ENCODE results near the gene KCNJ4.

KCNJ4 gene

DNA sequence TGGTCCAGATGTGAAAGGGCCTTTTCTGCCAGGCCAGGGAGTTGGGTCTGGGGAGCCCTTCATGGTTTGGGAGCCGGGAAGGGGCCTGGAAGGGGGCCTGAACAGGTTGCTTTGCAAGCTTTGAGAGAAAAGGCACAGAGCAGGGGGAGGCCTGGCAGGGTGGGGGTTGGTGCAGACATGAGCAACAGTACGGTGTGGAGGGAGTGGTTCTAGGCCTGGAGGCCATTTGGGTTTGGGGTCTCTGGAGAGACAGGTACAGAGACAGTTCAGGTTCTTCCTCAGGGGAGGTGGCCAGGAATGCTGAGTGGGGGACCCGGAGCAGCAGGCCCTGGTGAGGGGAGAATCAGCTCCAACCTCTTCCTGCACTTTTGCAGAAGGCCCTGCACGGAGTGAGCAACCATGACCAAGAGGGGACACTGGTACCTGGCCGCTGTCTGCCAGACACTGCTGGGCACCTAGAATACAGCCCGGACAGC lies 14.3 kb upstream of the KCNJ4 start:
- Histone ChIP-seq H3K9ac (ENCODE audit: low read depth, low read length) (no peak overlapping the region), H3K4me1 (ENCODE audit: insufficient read depth, low read length) (no peaks in the 10 kb centered on the region), H4K20me1 (ENCODE audit: insufficient read depth, low read length) (peaks cover 7% of the 10 kb centered on the region; the same call in 1 of the 2 replicates), H3K9me3 (ENCODE audit: insufficient read depth, low read length, severe bottlenecking) (no peaks in the 10 kb centered on the region), H3K79me2 (ENCODE audit: insufficient read depth, low read length) (no peaks in the 10 kb centered on the region), H3K27ac (ENCODE audit: low read length) (no peak overlapping the region), H3K4me3 (ENCODE audit: low read depth in 1 of 2, low read length in 2 of 2) (no peak overlapping the region), H2AFZ (ENCODE audit: low read depth, low read length) (no peak overlapping the region), H3K36me3 (ENCODE audit: insufficient read depth, low read length) (no peaks in the 10 kb centered on the region), H3K27me3 (ENCODE audit: insufficient read depth, low read length, poor library complexity) (peaks cover 27% of the 10 kb centered on the region), H3K4me2 (ENCODE audit: insufficient read depth, low read length) (no peak overlapping the region)
- no peak for TF ChIP-seq EZH2 (IDR thresholded peaks at IDR 0.05; ENCODE audit: borderline replicate concordance, low read depth, low read length, severe bottlenecking)
- TF ChIP-seq, protein P1, sequence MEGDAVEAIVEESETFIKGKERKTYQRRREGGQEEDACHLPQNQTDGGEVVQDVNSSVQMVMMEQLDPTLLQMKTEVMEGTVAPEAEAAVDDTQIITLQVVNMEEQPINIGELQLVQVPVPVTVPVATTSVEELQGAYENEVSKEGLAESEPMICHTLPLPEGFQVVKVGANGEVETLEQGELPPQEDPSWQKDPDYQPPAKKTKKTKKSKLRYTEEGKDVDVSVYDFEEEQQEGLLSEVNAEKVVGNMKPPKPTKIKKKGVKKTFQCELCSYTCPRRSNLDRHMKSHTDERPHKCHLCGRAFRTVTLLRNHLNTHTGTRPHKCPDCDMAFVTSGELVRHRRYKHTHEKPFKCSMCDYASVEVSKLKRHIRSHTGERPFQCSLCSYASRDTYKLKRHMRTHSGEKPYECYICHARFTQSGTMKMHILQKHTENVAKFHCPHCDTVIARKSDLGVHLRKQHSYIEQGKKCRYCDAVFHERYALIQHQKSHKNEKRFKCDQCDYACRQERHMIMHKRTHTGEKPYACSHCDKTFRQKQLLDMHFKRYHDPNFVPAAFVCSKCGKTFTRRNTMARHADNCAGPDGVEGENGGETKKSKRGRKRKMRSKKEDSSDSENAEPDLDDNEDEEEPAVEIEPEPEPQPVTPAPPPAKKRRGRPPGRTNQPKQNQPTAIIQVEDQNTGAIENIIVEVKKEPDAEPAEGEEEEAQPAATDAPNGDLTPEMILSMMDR (IDR thresholded peaks at IDR 0.05; ENCODE audit: borderline replicate concordance, extremely low read depth, low read length, poor library complexity, severe bottlenecking): no peak
- ATAC-seq (ENCODE audit: insufficient read depth, low read depth): no peak
- DNase-seq: no peak

DNA sequence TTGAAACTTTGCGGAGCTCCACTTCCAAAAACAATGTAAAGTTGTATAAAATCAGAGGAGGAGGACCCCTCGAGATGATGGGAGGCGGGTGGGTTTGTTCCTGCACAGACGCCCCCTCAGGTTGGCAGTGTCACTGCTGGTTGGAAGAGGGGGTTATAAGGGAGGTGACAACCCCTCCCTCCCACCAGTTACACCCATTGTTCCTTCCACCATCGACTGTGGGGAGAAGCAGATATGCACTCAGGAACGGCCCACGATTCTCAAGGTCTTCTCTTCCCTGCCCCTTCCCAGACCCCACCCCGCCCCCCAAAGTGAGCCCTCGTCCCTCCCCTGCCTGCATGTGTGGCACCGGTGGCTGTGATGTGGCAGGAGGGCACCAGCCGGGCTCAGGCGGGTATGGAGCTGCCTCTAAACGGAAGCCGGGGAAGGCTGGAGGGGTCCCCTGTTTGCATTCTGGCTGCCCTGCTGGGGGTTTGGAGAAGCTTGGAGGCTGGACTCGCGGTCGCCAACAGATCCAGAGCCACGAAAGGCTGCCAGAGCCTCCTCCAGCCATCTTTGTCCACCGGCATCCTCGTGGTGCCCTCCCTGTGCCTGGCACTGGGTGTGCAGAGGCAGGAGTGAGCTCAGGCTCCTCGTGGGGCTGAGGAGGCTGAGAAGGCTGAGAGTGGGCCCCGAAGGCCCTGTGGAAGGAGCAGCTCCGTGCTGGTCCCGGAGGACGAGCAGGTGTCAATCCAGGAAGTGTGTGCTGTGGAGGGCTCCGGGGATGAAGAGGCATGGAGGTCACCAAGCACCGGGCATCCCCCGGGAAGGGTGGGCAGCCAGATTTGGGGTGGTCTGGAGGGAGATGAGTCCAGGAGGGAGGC lies 13.7 kb upstream of the KCNJ4 start:
- Histone ChIP-seq H2AFZ (ENCODE audit: low read depth, low read length) (no peak overlapping the region), H3K4me2 (ENCODE audit: insufficient read depth, low read length) (no peak overlapping the region), H4K20me1 (ENCODE audit: insufficient read depth, low read length) (peaks cover 7% of the 10 kb centered on the region; the same call in 1 of the 2 replicates), H3K27me3 (ENCODE audit: insufficient read depth, low read length, poor library complexity) (peaks cover 31% of the 10 kb centered on the region), H3K79me2 (ENCODE audit: insufficient read depth, low read length) (no peaks in the 10 kb centered on the region), H3K9ac (ENCODE audit: low read depth, low read length) (no peak overlapping the region), H3K4me3 (ENCODE audit: low read depth in 1 of 2, low read length in 2 of 2) (no peak overlapping the region), H3K36me3 (ENCODE audit: insufficient read depth, low read length) (no peaks in the 10 kb centered on the region), H3K27ac (ENCODE audit: low read length) (no peak overlapping the region), H3K9me3 (ENCODE audit: insufficient read depth, low read length, severe bottlenecking) (no peaks in the 10 kb centered on the region), H3K4me1 (ENCODE audit: insufficient read depth, low read length) (no peaks in the 10 kb centered on the region)
- TF ChIP-seq, protein P1 (IDR thresholded peaks at IDR 0.05; ENCODE audit: borderline replicate concordance, extremely low read depth, low read length, poor library complexity, severe bottlenecking): peak; percentile 21
- no peak for TF ChIP-seq EZH2 (IDR thresholded peaks at IDR 0.05; ENCODE audit: borderline replicate concordance, low read depth, low read length, severe bottlenecking)
- ATAC-seq (ENCODE audit: insufficient read depth, low read depth): peak; percentile 39; the same call in 1 of the 3 replicates
- no peak for DNase-seq

DNA sequence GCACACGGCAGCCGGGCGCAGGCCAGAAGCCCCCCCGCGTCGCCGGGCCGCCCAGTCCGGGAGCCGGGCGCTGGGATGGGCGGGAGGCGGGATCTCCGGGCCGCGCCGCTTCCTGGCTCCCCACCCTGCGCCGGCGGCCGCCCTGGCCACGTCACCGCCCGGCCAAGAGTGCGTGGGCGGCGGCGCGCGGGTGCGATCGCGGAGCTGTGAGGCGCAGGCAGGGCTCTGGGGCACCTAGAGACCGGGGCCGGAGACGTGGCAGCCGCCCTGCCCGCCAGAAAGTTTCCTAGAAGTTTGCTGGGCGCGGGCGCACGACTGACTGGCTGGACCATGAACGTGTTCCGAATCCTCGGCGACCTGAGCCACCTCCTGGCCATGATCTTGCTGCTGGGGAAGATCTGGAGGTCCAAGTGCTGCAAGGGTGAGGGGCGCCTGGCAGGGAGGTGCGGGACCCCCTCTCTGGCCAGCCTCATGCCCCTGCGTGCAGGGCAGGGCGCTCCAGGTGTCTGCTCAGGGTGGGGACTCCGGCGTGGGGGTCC lies 13.0 kb upstream of the KCNJ4 start, which contains the start of gene KDELR3:
Gene KDELR3 (plus strand): TSS at position 193 of the 539 bp plus-strand sequence. CDS start 138 bp downstream, at position 331.
- H3K36me3 ChIP-seq (ENCODE audit: insufficient read depth, low read length): no peaks in the 10 kb centered on the region
- H2AFZ ChIP-seq (ENCODE audit: low read depth, low read length): no peak within 1 kb of the TSS
- H3K9me3 ChIP-seq (ENCODE audit: insufficient read depth, low read length, severe bottlenecking): no peaks in the 10 kb centered on the region
- TF ChIP-seq EZH2 (IDR thresholded peaks at IDR 0.05; ENCODE audit: borderline replicate concordance, low read depth, low read length, severe bottlenecking): no peak
- TF ChIP-seq, protein P1 (IDR thresholded peaks at IDR 0.05; ENCODE audit: borderline replicate concordance, extremely low read depth, low read length, poor library complexity, severe bottlenecking): no peak
- H3K4me1 ChIP-seq (ENCODE audit: insufficient read depth, low read length): no peaks in the 10 kb centered on the region
- peaks cover 35% of the 10 kb centered on the region for H3K27me3 ChIP-seq (ENCODE audit: insufficient read depth, low read length, poor library complexity)
- H3K79me2 ChIP-seq (ENCODE audit: insufficient read depth, low read length): no peaks in the 10 kb centered on the region
- no peak within 1 kb of the TSS for H3K4me3 ChIP-seq (ENCODE audit: low read depth in 1 of 2, low read length in 2 of 2)
- peaks cover 7% of the 10 kb centered on the region; the same call in 1 of the 2 replicates for H4K20me1 ChIP-seq (ENCODE audit: insufficient read depth, low read length)
- H3K9ac ChIP-seq (ENCODE audit: low read depth, low read length): no peak within 1 kb of the TSS
- DNase-seq (no peak), ATAC-seq (ENCODE audit: insufficient read depth, low read depth) (no peak)
- H3K4me2 ChIP-seq (ENCODE audit: insufficient read depth, low read length): no peak within 1 kb of the TSS
- no peak within 1 kb of the TSS for H3K27ac ChIP-seq (ENCODE audit: low read length)
